Inflammatory macrophage (primary cell): ENCODE data around the gene TEF.
"Not testable (repeated sequence)": the region's sequence is repeated elsewhere in the genome, so short reads cannot be mapped to it uniquely, and the experiment has no call there.

Experiments used
- DNase-seq, 2 donors: peaks; one replicate each; pipeline ENCODE4 v3.0.0-alpha.2; 2020 to 2022

TEF gene

DNA sequence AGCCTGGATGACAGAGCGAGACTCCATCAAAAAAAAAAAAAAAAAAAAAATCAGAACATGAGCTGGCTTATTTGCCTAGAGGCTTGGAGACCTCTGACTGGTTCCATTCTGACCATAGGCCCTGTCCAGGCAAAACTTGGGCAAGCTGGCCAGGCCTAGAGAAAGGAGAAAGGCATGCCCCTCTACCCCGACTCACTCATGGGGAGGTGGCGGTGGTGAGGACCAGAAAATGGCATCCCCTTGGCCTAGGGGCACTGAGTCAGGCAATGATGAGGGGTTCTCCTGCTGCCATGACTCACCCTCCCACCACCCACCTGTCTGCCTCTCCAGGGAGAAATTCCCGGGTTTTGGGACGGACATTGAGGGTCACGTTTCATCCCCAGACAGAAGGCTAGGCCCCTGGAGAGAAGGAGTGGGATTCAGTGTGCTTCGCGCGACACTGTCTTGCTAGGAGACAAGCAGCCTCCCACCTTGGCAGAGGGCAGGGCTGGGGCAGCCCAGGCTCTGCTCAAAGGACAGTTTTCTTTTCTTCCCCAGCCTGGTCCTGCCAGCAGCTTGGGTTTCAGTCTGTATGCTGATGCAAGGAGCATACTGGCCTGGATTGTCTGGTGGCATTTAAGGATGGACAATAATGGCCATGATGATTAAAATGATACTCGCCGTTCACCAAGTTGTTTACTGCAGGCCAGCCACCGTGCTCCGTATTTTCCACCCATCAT lies 47.6 kb downstream of the TEF start:
- no peak for DNase-seq

DNA sequence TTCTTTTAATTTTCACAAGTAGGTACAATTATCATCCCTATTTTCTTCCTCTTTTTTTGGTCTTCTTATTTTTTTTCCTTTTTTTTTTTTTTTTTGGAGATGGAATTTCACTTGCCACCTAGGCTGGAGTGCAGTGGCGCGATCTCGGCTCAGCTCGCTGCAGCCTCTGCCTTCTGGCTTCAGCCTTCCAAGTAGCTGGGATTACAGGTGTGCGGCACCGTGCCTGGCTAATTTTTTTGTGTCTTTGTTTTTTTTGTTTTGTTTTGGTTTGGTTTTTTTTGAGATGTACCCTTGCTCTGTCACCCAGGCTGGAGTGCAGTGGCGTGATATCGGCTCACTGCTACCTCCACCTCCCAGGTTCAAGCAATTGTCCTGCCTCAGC lies 48.2 kb downstream of the TEF start:
- no peak for DNase-seq

GRCh38 chr22:41431656-41432055 lies 49.9 kb downstream of the TEF start:
- no peak for DNase-seq

GRCh38 chr22:41433480-41433879 lies 51.7 kb downstream of the TEF start:
- not testable (repeated sequence) for DNase-seq

DNA sequence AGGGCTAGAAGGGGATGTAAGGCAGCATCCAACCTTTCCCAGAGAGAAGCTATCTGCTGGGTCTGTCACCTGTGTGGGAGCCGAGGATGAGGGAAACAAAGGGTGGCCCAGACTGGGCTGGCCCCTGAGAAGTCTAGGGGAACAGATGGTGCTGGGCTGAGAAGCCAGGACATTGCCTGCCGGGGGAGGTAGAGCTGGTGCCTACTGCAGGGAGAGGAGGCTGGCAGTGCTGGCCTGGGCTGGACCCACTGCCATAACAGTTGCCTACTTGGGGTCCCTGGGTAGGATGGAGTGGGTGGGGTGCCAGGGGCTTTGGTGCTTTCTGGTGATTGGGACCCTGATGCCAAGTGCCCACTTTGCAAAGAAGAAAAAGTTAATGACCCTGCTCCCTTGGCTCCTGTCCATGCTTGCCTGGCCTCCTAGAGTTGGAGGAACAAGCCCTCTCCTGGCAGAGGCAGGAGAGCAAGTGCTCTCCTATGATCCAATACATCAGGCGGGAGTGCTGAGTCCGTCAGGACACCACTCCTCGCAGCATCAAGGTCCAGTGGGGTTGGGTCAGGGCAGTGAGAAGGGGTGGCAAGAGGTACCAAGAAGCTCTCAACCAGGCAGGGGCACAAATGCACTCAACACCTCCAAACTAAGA lies 52.7 kb downstream of the TEF start:
- DNase-seq, result not testable (repeated sequence)

DNA sequence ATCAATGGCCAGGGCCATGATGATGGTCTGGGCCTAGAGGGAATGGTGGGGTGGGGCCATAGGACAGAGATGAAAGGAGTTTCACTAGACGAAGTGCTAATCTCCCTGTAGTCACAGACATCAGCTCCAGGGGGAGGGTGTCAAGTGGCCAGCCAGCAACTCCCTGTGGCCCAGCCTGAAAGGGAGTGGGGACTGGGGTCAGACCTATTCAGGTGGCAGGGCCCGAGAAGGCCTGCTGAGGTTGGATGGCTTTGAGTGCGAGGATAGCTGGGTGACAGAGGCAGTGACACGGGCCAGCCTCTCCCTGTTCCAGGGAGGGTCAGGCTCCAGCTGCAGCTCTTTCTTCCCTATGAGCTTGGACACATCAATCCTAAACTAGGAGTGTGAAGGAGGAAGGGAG lies 53.8 kb downstream of the TEF start:
- no peak for DNase-seq

DNA sequence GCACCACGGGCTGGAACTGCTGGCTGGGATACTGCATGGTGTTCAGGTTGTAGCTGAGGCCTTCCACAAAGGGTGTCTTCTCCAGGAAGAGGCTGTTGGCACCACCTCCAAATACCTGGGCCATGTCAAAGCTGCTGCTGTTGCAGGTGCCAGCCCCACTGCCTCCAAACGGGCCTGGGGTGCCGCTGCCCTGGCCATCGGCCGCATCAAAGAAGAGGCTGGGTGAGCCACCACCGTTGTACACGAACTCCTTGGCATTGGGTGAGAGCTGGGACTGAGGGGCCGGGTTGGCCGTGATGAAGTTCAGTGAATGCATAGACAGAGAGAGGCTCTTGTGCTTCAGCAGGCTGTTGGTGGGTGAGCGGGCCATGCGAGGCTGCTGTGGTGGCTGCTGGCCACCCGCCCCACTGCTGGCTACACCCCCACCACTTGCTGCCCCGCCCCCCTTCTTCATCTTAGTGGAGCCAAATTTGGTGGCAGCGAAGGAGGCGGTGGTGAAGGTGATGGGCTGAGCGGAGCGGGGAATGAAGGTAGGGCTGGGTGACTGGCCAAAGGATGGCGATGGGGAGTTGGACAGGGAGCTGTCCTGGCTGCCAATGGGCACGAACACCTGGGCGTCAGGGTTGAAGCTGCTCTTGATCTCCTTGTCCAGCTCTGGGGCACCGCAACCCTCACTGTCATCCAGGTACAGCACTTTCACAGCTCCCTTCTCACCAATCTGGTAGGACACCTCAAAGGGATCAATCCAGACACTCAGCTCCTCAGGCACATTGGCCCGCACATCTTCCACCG lies 54.8 kb downstream of the TEF start:
- no peak for DNase-seq

DNA sequence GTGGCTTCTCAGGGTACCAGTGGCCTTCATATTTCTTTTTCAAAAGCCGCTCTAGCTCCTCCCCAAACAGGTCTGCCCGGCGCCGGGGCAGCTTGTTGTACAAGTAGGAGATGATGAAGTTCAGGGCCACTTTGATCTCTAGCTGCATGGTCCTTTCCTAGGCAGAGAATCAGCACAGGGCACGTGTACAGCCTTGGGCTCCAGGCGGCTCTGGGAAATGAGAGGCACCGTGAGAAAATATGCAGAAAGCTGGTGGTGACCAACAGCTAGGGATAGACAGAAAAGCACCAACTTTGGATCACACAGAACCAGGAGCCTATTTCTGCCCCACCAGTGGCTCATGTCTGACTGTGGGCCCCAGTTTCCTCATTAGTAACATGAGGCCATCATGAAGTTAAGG lies 55.5 kb downstream of the TEF start:
- no peak for DNase-seq

GRCh38 chr22:41440511-41440910 lies 58.8 kb downstream of the TEF start:
- DNase-seq, result not testable (repeated sequence)

DNA sequence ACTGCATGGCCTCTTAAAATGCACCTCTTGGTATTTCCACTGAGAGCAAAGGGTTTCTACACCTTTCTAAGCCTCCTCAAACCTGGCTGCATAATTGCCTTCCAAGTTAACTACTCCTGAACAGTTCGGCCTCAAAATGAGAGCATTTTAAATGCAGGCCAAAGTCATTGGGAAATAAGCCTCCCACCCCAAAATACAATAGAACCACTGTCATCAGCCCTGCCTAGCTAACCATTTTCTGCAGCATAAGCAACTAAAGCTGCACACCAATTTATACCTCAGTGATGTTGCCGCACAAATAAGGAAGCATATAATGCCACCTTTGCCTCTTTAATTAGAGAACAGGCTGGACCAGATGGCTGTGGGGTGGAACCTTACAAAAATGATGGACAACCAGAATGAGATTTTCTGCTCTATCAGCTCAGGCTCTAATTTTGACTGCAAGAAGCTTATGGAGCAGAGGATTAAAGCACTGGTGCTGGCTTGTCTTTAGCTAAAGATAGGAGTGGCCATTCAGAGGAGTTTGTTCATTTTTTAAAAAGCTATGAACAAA lies 60.6 kb downstream of the TEF start:
- DNase-seq, result no peak

DNA sequence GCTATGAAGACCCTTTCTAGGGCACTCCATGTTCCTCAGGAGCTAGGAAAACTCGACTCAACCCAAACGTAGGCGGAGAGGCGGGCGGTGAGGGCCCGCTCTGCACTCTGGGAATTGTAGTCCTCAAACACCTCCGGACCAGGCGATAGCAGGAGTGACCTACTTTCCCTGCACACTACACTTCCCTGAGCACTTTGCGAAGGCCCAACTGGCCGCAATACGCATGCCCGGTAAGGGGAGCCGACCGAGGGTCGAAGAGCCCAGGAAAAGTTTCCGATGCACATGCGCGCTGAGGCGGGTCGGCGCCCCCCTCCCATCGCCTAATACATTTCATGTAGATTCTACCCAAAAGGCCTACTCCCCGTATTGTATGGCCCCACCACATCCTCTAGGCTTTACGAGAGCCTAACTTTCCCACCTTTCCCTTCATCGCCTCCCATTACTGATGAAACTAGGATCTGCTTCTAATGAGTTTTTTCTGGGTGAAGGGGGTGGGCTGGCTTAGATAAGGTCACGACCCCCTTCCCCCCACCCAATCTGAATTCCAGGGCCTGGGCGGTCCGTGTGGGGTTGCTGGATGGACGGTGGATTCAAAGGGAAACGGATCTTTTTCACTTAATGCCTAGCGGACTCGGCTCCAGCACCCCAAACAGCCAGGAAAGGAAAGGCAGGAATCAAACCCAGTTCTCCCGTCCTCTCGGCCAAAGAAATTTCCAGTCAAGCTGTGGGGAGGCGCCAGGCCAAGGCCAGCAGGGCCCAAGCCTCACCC lies 62.8 kb downstream of the TEF start:
- DNase-seq, result peak; percentile 91 to 92

DNA sequence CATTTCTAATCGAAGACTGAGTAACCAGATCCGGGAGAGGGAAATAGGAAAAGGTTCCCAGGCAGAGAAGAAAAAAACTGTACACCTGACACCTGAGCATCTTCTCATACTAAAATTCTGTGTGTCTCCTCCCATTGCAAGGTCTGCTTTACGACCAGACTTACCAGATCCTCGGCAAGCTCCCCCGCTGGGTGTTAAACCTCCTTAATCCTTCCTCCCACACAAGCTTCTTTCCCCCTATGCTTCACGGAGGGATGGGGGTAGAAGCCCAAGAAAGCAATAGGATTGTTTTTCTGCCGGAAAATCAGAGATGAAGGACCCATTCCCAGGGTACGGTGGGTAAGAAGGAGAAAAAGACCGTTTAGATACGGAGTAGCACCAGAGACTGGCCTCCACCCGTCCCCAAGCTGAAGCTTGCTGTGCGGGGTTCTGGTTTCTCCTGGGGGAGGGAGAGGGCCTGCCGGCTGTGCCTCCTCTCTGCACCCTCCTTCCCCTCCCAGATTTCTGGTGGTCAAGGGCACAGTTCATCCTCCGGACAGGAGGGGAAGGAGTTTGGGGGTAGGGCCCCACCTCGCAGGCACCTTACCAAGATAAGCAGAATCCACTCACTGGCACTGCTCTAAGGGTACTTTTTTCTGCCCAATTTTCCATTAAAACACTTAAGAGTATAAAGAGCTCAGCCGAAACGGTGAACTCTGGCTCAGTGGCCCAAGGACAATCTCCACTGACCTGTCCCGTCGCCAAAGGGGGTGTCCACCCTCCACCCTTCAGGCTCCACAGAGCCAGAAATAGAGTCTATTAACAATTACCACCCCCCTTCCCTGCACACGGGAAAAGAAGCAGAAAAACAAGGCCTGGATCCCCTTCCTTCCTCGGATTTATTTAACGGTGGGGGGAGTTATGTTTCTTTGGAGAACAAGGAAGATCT lies 63.7 kb downstream of the TEF start:
- DNase-seq, result peak in 1 of 2 donors; percentile 9

GRCh38 chr22:41446057-41446501 lies 64.3 kb downstream of the TEF start:
- peak in 1 of 2 donors; percentile 10 for DNase-seq

GRCh38 chr22:41446639-41447434 lies 65.1 kb downstream of the TEF start, which contains the start of gene TOB2:
Gene TOB2 (minus strand): TSS chr22:41446801. CDS start chr22:41437345, 9,456 bp downstream.
- peak; percentile 94 to 95 for DNase-seq

- DNase-seq, result peak; percentile 46 to 65
Measured at GRCh38 chr22:41447435-41448188, 65.9 kb downstream of the TEF start.

DNA sequence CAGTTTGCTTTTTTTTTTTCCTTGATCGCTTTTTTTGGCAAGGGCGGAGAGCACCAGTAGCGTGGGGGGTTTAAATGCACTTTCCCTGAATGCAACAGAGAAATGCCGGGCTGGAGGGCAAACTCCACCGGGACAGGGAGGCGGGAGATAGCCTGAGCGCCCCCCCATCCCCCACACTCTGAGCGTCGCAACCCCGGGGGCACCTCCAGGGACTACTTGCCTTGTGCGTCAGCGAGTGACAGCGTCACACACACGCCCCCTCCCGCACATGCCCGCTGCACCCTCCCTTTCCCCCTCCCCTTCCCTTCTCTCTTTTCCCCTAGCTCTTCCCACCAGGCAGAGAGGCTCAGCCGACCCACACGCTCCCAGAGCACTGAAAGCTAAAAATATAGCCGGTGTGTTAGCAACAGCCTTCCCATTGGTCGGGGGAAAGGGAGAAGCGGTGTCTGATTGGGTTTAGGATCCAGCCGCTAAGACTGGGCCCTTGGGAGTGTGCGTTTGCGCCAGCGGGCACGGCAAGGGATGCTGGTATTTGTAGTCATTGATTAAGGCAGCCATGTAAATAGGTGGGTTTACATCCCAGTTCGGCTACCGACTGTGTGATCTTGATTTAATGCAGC lies 66.6 kb downstream of the TEF start:
- peak; percentile 98 to 99 for DNase-seq
